H1 (cell line): ENCODE measurements around the gene ITM2B. TPM values are rescaled to one million over a fixed set of nuclear protein-coding genes. Genes with fewer than 3 reads are reported as not detected.

Source experiments
- CTBP2 ChIP-seq: IDR thresholded peaks from 2 replicates; pipeline ENCODE4 v1.7.0; 2011; ENCODE audit warnings: borderline replicate concordance, mild to moderate bottlenecking, moderate library complexity, mixed read lengths, low read length; ENCODE audit not compliant: insufficient read depth, insufficient read length
- GTF2F1 ChIP-seq: IDR thresholded peaks from 2 replicates; pipeline ENCODE4 v1.6.1; 2012; ENCODE audit warnings: low read depth, low read length, improper control_type of control experiment, borderline replicate concordance
- MAFK ChIP-seq: IDR thresholded peaks from 2 replicates; pipeline ENCODE4 v1.6.1; 2012; ENCODE audit warnings: low read depth, mild to moderate bottlenecking, improper control_type of control experiment, low read length
- PHF8 ChIP-seq: fragments of 200-600 bp; sonication (generic); conservative IDR thresholded peaks from 2 replicates; pipeline ENCODE4 v1.7.1; 2012; ENCODE audit warnings: low read depth, mild to moderate bottlenecking, inconsistent platforms, low read length, moderate library complexity
- POLR2AphosphoS5 ChIP-seq: IDR thresholded peaks from 2 replicates; pipeline ENCODE4 v1.6.1; 2011; ENCODE audit warnings: low read depth, low read length
- RXRA ChIP-seq: IDR thresholded peaks from 2 replicates; pipeline ENCODE4 v1.6.1; 2011; ENCODE audit warnings: low read depth, mild to moderate bottlenecking, low read length, moderate library complexity; ENCODE audit not compliant: insufficient read depth
- SIX5 ChIP-seq: IDR thresholded peaks from 2 replicates; pipeline ENCODE4 v1.6.1; 2011; ENCODE audit warnings: mild to moderate bottlenecking, low read depth, low read length
- SP2 ChIP-seq: IDR thresholded peaks from 2 replicates; pipeline ENCODE4 v1.6.1; 2012; ENCODE audit warnings: mild to moderate bottlenecking, low read length, inconsistent platforms
- SP4 ChIP-seq: IDR thresholded peaks from 2 replicates; pipeline ENCODE4 v1.6.1; 2012; ENCODE audit warnings: low read length, inconsistent platforms
- SRF ChIP-seq: IDR thresholded peaks from 2 replicates; pipeline ENCODE4 v1.6.1; 2011; ENCODE audit warnings: mild to moderate bottlenecking, low read depth, low read length, moderate library complexity
- TBP ChIP-seq: IDR thresholded peaks from 2 replicates; pipeline ENCODE4 v1.6.1; 2011; ENCODE audit warnings: low read depth, low read length, improper control_type of control experiment
- ZNF274 ChIP-seq: IDR thresholded peaks from 2 replicates; pipeline ENCODE4 v1.7.0; 2012; ENCODE audit warnings: low read length, borderline replicate concordance; ENCODE audit errors: extremely low read depth
- polyA plus RNA-seq, 7 experiments: library from polyadenylated mRNA; depleted of rRNA in 3 of 7; stranded (reverse) in 5 of 7; unstranded in 2 of 7; fragments of >200 nt in 5 of 7; fragments of 200-250 nt in 2 of 7; gene quantifications; 1 replicate in 5 of 7; 2 replicates in 1 of 7; 4 replicates in 1 of 7; pipeline versions ENCODE4 v1.2.1 to v1.2.3, GENCODE V29; 2011 to 2013; ENCODE audit warnings: missing spikeins in 2 of 7, mixed read lengths in 2 of 7
- total RNA-seq: library from RNA; stranded (reverse); fragmentation: NEBNext Ultra II Directional; extraction: Animal tissue kit (Norgen Biotek cat#: 25700); gene quantifications from 2 replicates; pipeline ENCODE4 v1.2.1, GENCODE V29; 2021
- TF ChIP-seq, protein P1 (sequence below): fragments of 300-600 bp; sonication (generic); IDR thresholded peaks from 2 replicates; pipeline ENCODE4 v1.7.1; 2012; ENCODE audit warnings: low read length, moderate library complexity, mild to moderate bottlenecking, inconsistent platforms; ENCODE audit not compliant: insufficient replicate concordance

The ITM2B gene
- total and polyA plus RNA-seq, 2 of the 8 experiments (the other 6 are each of a cell fraction or from before 2014, with no cell fraction given), result 132 to 184 TPM

DNA sequence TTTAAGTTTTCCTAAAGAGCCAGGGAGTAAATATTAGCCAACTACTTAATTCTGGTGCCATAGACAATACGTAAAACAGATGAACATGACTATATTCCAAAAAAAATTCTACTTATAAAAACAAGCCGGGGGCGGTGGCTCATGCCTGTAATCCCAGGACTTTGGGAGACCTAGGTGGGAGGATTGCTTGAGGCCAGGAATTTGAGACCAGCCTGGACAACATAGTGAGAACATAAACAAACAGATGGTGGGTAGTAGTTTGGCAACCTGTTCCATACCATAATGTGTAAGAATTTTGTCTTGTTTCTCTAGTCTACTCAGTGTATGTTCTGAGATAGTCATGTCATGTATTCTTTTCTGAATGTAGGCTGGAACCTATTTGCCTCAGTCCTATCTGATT lies 25.4 kb downstream of the ITM2B start (continued):
- TF ChIP-seq, protein P1, sequence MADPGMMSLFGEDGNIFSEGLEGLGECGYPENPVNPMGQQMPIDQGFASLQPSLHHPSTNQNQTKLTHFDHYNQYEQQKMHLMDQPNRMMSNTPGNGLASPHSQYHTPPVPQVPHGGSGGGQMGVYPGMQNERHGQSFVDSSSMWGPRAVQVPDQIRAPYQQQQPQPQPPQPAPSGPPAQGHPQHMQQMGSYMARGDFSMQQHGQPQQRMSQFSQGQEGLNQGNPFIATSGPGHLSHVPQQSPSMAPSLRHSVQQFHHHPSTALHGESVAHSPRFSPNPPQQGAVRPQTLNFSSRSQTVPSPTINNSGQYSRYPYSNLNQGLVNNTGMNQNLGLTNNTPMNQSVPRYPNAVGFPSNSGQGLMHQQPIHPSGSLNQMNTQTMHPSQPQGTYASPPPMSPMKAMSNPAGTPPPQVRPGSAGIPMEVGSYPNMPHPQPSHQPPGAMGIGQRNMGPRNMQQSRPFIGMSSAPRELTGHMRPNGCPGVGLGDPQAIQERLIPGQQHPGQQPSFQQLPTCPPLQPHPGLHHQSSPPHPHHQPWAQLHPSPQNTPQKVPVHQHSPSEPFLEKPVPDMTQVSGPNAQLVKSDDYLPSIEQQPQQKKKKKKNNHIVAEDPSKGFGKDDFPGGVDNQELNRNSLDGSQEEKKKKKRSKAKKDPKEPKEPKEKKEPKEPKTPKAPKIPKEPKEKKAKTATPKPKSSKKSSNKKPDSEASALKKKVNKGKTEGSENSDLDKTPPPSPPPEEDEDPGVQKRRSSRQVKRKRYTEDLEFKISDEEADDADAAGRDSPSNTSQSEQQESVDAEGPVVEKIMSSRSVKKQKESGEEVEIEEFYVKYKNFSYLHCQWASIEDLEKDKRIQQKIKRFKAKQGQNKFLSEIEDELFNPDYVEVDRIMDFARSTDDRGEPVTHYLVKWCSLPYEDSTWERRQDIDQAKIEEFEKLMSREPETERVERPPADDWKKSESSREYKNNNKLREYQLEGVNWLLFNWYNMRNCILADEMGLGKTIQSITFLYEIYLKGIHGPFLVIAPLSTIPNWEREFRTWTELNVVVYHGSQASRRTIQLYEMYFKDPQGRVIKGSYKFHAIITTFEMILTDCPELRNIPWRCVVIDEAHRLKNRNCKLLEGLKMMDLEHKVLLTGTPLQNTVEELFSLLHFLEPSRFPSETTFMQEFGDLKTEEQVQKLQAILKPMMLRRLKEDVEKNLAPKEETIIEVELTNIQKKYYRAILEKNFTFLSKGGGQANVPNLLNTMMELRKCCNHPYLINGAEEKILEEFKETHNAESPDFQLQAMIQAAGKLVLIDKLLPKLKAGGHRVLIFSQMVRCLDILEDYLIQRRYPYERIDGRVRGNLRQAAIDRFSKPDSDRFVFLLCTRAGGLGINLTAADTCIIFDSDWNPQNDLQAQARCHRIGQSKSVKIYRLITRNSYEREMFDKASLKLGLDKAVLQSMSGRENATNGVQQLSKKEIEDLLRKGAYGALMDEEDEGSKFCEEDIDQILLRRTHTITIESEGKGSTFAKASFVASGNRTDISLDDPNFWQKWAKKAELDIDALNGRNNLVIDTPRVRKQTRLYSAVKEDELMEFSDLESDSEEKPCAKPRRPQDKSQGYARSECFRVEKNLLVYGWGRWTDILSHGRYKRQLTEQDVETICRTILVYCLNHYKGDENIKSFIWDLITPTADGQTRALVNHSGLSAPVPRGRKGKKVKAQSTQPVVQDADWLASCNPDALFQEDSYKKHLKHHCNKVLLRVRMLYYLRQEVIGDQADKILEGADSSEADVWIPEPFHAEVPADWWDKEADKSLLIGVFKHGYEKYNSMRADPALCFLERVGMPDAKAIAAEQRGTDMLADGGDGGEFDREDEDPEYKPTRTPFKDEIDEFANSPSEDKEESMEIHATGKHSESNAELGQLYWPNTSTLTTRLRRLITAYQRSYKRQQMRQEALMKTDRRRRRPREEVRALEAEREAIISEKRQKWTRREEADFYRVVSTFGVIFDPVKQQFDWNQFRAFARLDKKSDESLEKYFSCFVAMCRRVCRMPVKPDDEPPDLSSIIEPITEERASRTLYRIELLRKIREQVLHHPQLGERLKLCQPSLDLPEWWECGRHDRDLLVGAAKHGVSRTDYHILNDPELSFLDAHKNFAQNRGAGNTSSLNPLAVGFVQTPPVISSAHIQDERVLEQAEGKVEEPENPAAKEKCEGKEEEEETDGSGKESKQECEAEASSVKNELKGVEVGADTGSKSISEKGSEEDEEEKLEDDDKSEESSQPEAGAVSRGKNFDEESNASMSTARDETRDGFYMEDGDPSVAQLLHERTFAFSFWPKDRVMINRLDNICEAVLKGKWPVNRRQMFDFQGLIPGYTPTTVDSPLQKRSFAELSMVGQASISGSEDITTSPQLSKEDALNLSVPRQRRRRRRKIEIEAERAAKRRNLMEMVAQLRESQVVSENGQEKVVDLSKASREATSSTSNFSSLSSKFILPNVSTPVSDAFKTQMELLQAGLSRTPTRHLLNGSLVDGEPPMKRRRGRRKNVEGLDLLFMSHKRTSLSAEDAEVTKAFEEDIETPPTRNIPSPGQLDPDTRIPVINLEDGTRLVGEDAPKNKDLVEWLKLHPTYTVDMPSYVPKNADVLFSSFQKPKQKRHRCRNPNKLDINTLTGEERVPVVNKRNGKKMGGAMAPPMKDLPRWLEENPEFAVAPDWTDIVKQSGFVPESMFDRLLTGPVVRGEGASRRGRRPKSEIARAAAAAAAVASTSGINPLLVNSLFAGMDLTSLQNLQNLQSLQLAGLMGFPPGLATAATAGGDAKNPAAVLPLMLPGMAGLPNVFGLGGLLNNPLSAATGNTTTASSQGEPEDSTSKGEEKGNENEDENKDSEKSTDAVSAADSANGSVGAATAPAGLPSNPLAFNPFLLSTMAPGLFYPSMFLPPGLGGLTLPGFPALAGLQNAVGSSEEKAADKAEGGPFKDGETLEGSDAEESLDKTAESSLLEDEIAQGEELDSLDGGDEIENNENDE, result no peak
- TF ChIP-seq POLR2AphosphoS5 (no peak), RXRA (no peak), TBP (no peak), SP2 (no peak), CTBP2 (no peak), PHF8 (no peak), SRF (no peak), GTF2F1 (no peak), MAFK (no peak), SIX5 (no peak), SP4 (no peak), ZNF274 (no peak)
